Erythroblast (primary cell): Measurements from ENCODE around the gene LOXHD1.

Experiments
- DNase-seq, 2 experiments: peaks; one replicate each; lab custom pipeline; 2025; lab: John Stamatoyannopoulos, UW
- GATA1 ChIP-seq: IDR thresholded peaks from 2 replicates; pipeline ENCODE4 v1.6.1; 2011; ENCODE audit warnings: low read depth, mild to moderate bottlenecking, control low read depth, low read length, moderate library complexity
- POLR2A ChIP-seq: IDR thresholded peaks from 2 replicates; pipeline ENCODE4 v1.6.1; 2011; ENCODE audit warnings: mild to moderate bottlenecking, low read length

The LOXHD1 gene

DNA sequence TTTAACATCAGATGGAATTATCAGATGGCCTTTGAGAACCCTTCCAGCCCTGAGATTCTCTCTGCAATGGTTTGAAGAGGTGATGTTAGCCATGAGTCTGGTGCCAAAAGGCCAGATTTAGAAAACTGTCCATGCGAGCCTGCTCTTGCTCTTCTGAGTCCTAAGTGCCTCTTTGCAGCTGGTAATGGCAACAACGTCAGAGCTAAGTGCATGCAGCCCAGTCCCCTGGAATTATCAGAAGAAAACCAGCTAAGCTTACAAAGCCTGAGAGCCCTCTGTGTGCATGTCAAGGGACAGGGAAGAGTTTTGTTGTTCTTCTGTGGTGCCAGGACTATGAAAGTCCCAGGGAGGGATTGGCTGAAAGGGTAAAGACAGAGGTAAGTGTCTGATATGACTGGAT, 89.8 kb downstream of the LOXHD1 start:
- DNase-seq = no peak
- TF ChIP-seq GATA1 (no peak), POLR2A (no peak)

- DNase-seq = no peak
- TF ChIP-seq POLR2A (no peak), GATA1 (no peak)
Measured at GRCh38 chr18:46566111-46566510, 90.9 kb downstream of the LOXHD1 start.

DNA sequence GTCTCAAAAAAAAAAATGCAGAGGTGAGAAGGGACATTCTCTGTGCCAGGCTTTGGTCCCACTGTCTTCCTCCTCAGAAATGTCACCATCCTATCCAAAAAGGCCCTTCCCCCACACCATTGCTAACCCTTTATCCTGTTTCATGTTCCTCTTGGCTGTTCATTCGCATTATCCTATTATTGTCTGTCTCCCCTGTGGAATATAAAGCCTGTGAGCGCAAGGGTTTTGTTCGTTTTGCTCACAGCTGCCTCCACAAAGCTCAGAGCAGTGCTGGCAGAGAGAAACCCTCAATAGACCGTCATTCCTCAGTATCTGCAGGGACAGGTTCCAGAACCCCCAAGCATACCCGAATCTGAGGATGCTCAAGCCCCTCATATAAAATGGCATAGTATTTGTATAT, 91.8 kb downstream of the LOXHD1 start:
- TF ChIP-seq POLR2A = no peak
- no peak for TF ChIP-seq GATA1

GRCh38 chr18:46563317-46563716, 93.7 kb downstream of the LOXHD1 start:
- DNase-seq = no peak
- TF ChIP-seq GATA1 (no peak), POLR2A (no peak)

More for the DNA sequence above, 91.8 kb downstream of the LOXHD1 start:
- no peak for DNase-seq

DNA sequence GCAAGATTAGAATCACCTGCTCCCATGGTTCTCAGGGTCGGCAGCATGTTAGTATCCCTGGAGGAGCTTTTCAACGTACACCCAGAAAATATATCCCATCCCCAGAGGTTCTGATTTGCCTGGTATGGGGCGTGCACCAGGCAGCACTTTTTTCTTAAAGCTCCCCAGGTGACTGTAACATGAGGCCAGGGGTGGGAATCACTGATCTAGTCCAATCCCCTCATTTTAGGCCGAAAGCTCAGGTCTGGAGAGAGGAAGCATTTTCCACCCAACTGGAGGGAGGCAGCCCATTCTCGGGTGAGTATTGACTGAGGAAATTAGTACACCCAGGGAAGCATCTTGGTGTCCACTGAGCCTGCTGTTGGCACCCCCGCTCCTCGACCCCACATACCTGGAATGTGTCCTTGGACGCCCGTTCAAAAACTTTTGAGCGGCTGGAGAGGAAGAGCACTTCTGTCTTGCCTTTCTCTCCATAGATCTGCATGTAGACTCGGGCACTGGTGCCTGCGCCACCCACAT, 94.3 kb downstream of the LOXHD1 start:
- DNase-seq = no peak
- TF ChIP-seq POLR2A (no peak), GATA1 (no peak)

DNA sequence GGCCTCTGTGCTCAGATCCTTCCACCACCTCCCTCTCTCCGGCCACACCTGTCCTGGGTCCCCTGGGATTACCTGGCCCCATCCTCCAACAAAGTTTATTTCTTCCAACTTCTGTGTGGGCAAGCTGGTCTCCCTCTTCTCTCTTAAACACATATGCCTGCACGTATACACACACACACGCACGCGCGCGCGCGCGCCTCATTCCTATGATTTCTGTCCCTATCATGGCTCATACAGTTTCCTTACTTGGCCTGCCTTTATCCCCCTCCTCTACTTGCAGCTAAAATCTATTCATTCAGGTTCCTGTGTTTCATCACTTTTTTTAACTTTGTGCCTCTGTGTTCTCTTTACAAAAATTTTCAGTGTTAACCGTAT, 96.4 kb downstream of the LOXHD1 start:
- DNase-seq = no peak
- no peak for TF ChIP-seq POLR2A
- TF ChIP-seq GATA1 = no peak

- no peak for TF ChIP-seq GATA1
Measured at GRCh38 chr18:46559946-46560670, 96.9 kb downstream of the LOXHD1 start.

DNA sequence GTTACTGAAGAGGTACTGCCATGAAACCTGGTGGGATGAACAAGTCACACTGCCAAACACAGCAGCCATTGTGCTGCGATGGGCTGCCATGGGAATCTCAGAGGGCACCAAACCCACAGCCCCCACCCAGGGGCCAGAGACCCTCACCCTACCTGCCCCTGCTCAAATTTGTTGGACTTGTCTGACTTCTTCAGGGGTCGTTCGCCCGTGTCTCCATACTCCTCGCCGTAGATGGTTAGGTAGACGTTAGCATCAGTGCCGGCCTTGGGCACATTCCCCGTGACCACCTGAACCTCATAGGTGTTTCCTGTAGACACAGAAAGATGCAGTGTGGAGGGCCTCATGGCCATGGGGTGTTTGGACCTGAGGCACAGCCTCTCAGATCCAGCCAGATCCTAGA, 97.7 kb downstream of the LOXHD1 start:
- TF ChIP-seq POLR2A (no peak), GATA1 (no peak)
- no peak for DNase-seq

More at GRCh38 chr18:46559946-46560670, 96.9 kb downstream of the LOXHD1 start:
- DNase-seq = no peak

DNA sequence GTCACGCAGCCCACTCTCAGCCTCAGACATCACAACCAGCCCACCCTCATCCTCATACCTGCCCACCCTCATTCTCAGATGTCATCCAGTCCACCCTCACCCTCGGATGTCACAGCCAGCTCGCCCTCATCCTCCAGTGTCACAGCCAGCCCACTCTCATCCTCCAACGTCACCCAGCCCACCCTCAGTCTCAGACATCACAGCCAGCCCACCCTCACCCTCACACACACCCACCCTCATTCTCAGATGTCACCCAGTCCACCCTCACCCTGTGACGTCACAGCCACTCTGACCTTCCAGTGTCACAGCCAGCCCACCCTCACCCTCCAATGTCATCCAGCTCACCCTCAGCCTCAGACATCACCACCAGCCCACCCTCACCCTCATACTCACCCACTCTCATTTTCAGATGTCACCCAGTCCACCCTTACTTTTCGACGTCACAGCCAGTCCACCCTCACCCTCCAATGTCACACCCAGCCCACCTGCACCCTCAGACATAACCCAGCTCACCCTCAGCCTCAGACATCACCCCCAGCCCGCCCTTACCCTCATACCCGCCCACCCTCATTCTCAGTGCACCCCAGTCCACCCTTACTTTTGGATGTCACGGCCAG, 100.3 kb downstream of the LOXHD1 start:
- TF ChIP-seq GATA1 = no peak
- TF ChIP-seq POLR2A = no peak

DNA sequence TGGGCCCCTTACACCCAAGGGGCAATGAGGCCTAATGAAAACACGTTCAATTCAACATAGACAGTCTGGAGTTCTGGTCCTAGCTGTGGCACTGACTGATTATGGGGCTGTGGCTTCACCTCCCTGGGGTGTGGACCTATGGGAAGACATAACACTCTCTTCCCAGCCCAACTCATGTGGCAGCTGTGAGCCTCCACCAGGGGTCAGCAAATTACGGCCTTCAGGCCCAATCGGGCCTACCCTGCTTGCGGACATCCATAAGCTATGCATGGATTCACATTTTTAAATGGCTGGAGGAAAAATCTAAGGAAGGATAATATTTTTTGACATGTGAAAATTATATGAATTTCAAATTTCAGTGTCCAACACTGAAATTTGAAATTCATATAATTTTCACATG, 101.3 kb downstream of the LOXHD1 start:
- peak; percentile 43 to 61 for DNase-seq
- TF ChIP-seq POLR2A (no peak), GATA1 (no peak)

More for the DNA sequence above, 100.3 kb downstream of the LOXHD1 start:
- DNase-seq = no peak

DNA sequence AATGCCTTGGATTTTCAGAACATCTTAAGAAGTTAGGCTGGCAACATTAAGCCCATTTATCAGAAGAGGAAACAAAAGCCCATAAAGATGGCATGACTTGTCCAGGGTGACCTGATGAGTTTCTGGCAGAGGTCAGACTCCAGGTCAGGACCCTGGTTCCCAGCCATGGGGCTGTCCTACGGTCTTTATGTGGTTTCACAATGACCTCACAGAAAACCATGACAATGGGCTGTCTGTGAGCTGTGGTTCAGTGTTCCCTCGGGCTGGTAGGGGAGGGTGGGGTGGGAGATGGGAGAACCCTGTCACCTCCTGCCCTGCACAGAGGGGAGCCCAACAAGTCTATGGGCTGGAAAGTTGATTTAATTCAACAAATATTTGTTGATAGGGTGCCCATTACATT, 101.8 kb downstream of the LOXHD1 start:
- TF ChIP-seq POLR2A (no peak), GATA1 (no peak)
- no peak for DNase-seq

GRCh38 chr18:46554406-46555080, 102.5 kb downstream of the LOXHD1 start:
- TF ChIP-seq GATA1 (no peak), POLR2A (no peak)

DNA sequence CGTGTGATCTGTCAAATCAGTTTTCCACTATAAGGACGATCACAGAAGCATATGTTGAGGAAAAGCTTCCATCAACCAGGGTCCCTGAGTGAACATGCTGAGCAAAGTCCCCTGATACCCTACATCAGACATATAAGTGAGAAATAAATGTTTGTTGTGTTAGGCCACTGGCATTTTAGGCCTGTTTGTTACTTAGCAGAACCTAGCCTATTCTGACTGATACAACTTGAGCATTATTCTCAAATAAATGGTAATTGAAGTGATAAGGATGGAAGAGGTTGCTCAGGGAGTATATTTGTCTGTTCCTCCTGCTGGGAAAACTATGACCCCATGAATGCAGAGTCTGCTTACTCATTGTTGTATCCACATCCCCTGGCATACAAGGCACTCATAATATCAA, 106.4 kb downstream of the LOXHD1 start:
- no peak for DNase-seq
- TF ChIP-seq GATA1 = no peak
- no peak for TF ChIP-seq POLR2A

More at GRCh38 chr18:46554406-46555080, 102.5 kb downstream of the LOXHD1 start:
- DNase-seq = no peak

DNA sequence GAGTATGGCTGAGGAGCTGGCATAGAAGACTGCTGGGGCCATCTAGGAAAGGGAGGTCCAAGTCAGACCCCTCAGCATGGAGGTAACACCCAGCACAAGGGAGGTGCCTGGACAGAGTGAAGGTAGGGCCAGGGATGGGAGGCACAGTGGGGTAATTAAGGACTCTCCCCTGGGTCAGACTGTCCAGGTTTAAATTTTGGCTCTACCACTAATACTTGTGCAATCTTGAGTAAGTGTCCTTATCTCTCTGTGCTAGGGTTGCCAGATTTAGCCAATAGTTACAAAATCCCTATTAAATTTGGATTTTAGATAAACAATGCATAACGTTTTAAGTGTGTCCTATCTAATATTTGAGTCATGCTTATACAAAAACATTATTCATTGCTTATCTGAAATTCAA, 109.5 kb downstream of the LOXHD1 start:
- TF ChIP-seq GATA1 (no peak), POLR2A (no peak)
- DNase-seq = no peak

DNA sequence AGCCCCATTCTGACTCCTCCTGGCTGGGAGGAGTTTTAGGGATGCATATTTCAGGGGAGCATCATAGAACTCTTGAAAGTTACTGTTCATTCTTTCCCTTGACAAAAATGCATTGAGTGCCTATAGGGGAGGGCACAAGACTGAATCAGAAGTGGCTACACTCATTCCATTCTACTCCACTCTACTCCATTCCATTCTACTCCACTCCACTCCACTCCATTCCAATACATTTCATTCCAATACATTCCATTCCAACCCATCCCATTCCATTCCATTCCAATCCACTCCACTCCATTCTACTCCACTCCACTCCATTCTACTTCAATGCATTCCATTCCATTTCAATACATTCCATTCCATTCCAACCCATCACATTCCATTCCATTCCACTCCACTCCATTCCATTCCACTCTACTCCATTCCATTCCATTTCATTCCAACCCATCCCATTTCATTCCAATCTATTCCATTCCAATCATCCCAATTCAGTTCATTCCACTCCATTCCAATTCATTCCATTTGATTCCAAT, 110.8 kb downstream of the LOXHD1 start:
- no peak for DNase-seq
- TF ChIP-seq GATA1 (no peak), POLR2A (no peak)
